HepG2 (cell line): ENCODE results near the gene DCAF8. TPM values are rescaled to one million over a fixed set of nuclear protein-coding genes. Genes with fewer than 3 reads are reported as not detected.

Experiments
- CENPBD1 ChIP-seq: sonication (generic); formaldehyde crosslinking; IDR thresholded peaks from 2 replicates; pipeline ENCODE4 v1.8.0; 2022; ENCODE audit warnings: missing genetic modification reagents, low read depth, mild to moderate bottlenecking, borderline replicate concordance
- EEA1 ChIP-seq: sonication (generic); formaldehyde crosslinking; IDR thresholded peaks from 2 replicates; pipeline ENCODE4 v1.5.1; 2020; ENCODE audit warnings: mild to moderate bottlenecking, missing genetic modification reagents, borderline replicate concordance
- LCORL ChIP-seq, 2 experiments: fragments of 450-650 bp in 1 of 2; sonication (generic) in 1 of 2; formaldehyde crosslinking in 1 of 2; IDR thresholded peaks; 2 replicates each; pipeline versions ENCODE4 v1.5.0 to v1.6.1; 2017 to 2020; ENCODE audit warnings: antibody characterized with exemption in 1 of 2, missing genetic modification reagents in 1 of 2
- PHF5A ChIP-seq: IDR thresholded peaks from one replicate; pipeline ENCODE4 v1.6.1; 2018; ENCODE audit warnings: low read depth, missing genetic modification reagents; ENCODE audit not compliant: unreplicated experiment
- POGZ ChIP-seq: sonication (generic); formaldehyde crosslinking; IDR thresholded peaks from 2 replicates; pipeline ENCODE4 v1.4.0; 2020; ENCODE audit warnings: mild to moderate bottlenecking, missing genetic modification reagents
- POLR2A ChIP-seq, 2 experiments: IDR thresholded peaks; 2 replicates each; pipeline ENCODE4 v1.6.1; 2011; ENCODE audit warnings: low read depth in 2 of 2, low read length in 2 of 2, mild to moderate bottlenecking in 1 of 2, moderate library complexity in 1 of 2; ENCODE audit not compliant: insufficient read depth in 1 of 2
- REPIN1 ChIP-seq: sonication (generic); formaldehyde crosslinking; IDR thresholded peaks from 2 replicates; pipeline ENCODE4 v1.8.0; 2022; ENCODE audit warnings: missing genetic modification reagents, low read depth, mild to moderate bottlenecking, borderline replicate concordance
- RXRB ChIP-seq: IDR thresholded peaks from 2 replicates; pipeline ENCODE4 v1.6.1; 2016; ENCODE audit warnings: borderline replicate concordance, missing genetic modification reagents, missing compliant biosample characterization
- ZFX ChIP-seq: sonication (generic); formaldehyde crosslinking; IDR thresholded peaks from 2 replicates; pipeline ENCODE4 v1.4.0; 2020; ENCODE audit warnings: mild to moderate bottlenecking, low read depth, missing genetic modification reagents, moderate library complexity
- ZNF263 ChIP-seq: sonication (generic); formaldehyde crosslinking; IDR thresholded peaks from 2 replicates; pipeline ENCODE4 v1.4.0; 2020; ENCODE audit warnings: missing genetic modification reagents
- ZNF501 ChIP-seq: sonication (generic); formaldehyde crosslinking; IDR thresholded peaks from 2 replicates; pipeline ENCODE4 v1.5.1; 2020; ENCODE audit warnings: mild to moderate bottlenecking, moderate library complexity, missing genetic modification reagents
- ZNF775 ChIP-seq: sonication (generic); formaldehyde crosslinking; IDR thresholded peaks from 2 replicates; pipeline ENCODE4 v1.4.0; 2020; ENCODE audit warnings: missing genetic modification reagents, mild to moderate bottlenecking, moderate library complexity, borderline replicate concordance
- polyA plus RNA-seq, 8 experiments: library from polyadenylated mRNA; depleted of rRNA in 3 of 8; stranded (reverse) in 7 of 8; unstranded in 1 of 8; fragments of >200 nt; fragmentation: Illumina TruSeq in 4 of 8; extraction: Trizol in 4 of 8; gene quantifications; 2 replicates each; pipeline versions ENCODE4 v1.2.1 to v1.2.3, GENCODE V29; 2011 to 2016; ENCODE audit warnings: low read depth in 4 of 8, missing spikeins in 1 of 8, mixed read lengths in 1 of 8; ENCODE audit not compliant: insufficient read depth in 1 of 8
- total RNA-seq, 5 experiments: library from RNA; depleted of rRNA; stranded (reverse); fragments of >200 nt; fragmentation: Illumina TruSeq; extraction: Trizol; gene quantifications; 2 replicates each; pipeline ENCODE4 v1.2.3, GENCODE V29; 2016; ENCODE audit warnings: low read depth in 1 of 5
- TF ChIP-seq, protein P1 (sequence below): sonication (generic); formaldehyde crosslinking; IDR thresholded peaks from 2 replicates; pipeline ENCODE4 v1.4.0; 2020; ENCODE audit warnings: missing genetic modification reagents
- TF ChIP-seq, protein P2 (sequence below): sonication (generic); formaldehyde crosslinking; IDR thresholded peaks from 2 replicates; pipeline ENCODE4 v1.4.0; 2020; ENCODE audit warnings: missing genetic modification reagents

The DCAF8 gene
- total and polyA plus RNA-seq, 2 of the 13 experiments (the other 11 are each of a cell fraction or from before 2014, with no cell fraction given): 73.4 to 79.8 TPM

GRCh38 chr1:160284220-160284781, 22.0 kb upstream of the DCAF8 start (continued):
- TF ChIP-seq ZNF775 (CRISPR knock-in tag) (no peak), ZNF263 (CRISPR knock-in tag) (0 out of 2 replicates have a peak, but pooled peaks have one; percentile 24), ZFX (0 out of 2 replicates have a peak, but pooled peaks have one; percentile 7), EEA1 (CRISPR knock-in tag) (no peak), POGZ (no peak), CENPBD1 (0 out of 2 replicates have a peak, but pooled peaks have one; percentile 22), LCORL (IDR thresholded peaks at IDR 0.05) (no peak), LCORL (CRISPR knock-in tag; IDR thresholded peaks at IDR 0.05) (0 out of 2 replicates have a peak, but pooled peaks have one; percentile 16), REPIN1 (CRISPR knock-in tag) (no peak), POLR2A (IDR thresholded peaks at IDR 0.05; ENCODE audit: insufficient read depth in 1 of 2, low read depth in 2 of 2, low read length in 2 of 2) (peak in 1 of 2 experiments; percentile 58; a peak in 2 of 4 replicates), RXRB (CRISPR knock-in tag) (0 out of 2 replicates have a peak, but pooled peaks have one; percentile 9), ZNF501 (CRISPR knock-in tag) (peak; percentile 32; the same call in 1 of the 2 replicates), PHF5A (no peak)
- TF ChIP-seq, protein P1, sequence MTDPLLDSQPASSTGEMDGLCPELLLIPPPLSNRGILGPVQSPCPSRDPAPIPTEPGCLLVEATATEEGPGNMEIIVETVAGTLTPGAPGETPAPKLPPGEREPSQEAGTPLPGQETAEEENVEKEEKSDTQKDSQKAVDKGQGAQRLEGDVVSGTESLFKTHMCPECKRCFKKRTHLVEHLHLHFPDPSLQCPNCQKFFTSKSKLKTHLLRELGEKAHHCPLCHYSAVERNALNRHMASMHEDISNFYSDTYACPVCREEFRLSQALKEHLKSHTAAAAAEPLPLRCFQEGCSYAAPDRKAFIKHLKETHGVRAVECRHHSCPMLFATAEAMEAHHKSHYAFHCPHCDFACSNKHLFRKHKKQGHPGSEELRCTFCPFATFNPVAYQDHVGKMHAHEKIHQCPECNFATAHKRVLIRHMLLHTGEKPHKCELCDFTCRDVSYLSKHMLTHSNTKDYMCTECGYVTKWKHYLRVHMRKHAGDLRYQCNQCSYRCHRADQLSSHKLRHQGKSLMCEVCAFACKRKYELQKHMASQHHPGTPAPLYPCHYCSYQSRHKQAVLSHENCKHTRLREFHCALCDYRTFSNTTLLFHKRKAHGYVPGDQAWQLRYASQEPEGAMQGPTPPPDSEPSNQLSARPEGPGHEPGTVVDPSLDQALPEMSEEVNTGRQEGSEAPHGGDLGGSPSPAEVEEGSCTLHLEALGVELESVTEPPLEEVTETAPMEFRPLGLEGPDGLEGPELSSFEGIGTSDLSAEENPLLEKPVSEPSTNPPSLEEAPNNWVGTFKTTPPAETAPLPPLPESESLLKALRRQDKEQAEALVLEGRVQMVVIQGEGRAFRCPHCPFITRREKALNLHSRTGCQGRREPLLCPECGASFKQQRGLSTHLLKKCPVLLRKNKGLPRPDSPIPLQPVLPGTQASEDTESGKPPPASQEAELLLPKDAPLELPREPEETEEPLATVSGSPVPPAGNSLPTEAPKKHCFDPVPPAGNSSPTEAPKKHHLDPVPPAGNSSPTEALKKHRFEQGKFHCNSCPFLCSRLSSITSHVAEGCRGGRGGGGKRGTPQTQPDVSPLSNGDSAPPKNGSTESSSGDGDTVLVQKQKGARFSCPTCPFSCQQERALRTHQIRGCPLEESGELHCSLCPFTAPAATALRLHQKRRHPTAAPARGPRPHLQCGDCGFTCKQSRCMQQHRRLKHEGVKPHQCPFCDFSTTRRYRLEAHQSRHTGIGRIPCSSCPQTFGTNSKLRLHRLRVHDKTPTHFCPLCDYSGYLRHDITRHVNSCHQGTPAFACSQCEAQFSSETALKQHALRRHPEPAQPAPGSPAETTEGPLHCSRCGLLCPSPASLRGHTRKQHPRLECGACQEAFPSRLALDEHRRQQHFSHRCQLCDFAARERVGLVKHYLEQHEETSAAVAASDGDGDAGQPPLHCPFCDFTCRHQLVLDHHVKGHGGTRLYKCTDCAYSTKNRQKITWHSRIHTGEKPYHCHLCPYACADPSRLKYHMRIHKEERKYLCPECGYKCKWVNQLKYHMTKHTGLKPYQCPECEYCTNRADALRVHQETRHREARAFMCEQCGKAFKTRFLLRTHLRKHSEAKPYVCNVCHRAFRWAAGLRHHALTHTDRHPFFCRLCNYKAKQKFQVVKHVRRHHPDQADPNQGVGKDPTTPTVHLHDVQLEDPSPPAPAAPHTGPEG: 0 out of 2 replicates have a peak, but pooled peaks have one; percentile 41
- TF ChIP-seq, protein P2, sequence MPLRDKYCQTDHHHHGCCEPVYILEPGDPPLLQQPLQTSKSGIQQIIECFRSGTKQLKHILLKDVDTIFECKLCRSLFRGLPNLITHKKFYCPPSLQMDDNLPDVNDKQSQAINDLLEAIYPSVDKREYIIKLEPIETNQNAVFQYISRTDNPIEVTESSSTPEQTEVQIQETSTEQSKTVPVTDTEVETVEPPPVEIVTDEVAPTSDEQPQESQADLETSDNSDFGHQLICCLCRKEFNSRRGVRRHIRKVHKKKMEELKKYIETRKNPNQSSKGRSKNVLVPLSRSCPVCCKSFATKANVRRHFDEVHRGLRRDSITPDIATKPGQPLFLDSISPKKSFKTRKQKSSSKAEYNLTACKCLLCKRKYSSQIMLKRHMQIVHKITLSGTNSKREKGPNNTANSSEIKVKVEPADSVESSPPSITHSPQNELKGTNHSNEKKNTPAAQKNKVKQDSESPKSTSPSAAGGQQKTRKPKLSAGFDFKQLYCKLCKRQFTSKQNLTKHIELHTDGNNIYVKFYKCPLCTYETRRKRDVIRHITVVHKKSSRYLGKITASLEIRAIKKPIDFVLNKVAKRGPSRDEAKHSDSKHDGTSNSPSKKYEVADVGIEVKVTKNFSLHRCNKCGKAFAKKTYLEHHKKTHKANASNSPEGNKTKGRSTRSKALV (CRISPR knock-in tag): 0 out of 2 replicates have a peak, but pooled peaks have one; percentile 31
